HepG2 (cell line): ENCODE measurements around the gene GIPC1. TPM values are rescaled to one million over a fixed set of nuclear protein-coding genes. Genes with fewer than 3 reads are reported as not detected.

Experiments
- FOXM1 ChIP-seq: sonication (generic); formaldehyde crosslinking; IDR thresholded peaks from 2 replicates; pipeline ENCODE4 v1.5.0; 2020; ENCODE audit warnings: missing genetic modification reagents
- GPN1 ChIP-seq: sonication (generic); formaldehyde crosslinking; IDR thresholded peaks from 2 replicates; pipeline ENCODE4 v1.5.1; 2020; ENCODE audit warnings: missing genetic modification reagents, borderline replicate concordance
- HHEX ChIP-seq: IDR thresholded peaks from 2 replicates; pipeline ENCODE4 v1.6.1; 2016; ENCODE audit warnings: control low read depth
- KLF12 ChIP-seq: sonication (generic); formaldehyde crosslinking; IDR thresholded peaks from 2 replicates; pipeline ENCODE4 v1.4.0; 2020; ENCODE audit warnings: missing genetic modification reagents, borderline replicate concordance
- REPIN1 ChIP-seq: sonication (generic); formaldehyde crosslinking; IDR thresholded peaks from 2 replicates; pipeline ENCODE4 v1.8.0; 2022; ENCODE audit warnings: missing genetic modification reagents, low read depth, mild to moderate bottlenecking, borderline replicate concordance
- SAFB2 ChIP-seq: sonication (generic); formaldehyde crosslinking; IDR thresholded peaks from 2 replicates; pipeline ENCODE4 v1.5.1; 2020; ENCODE audit warnings: missing genetic modification reagents, low read depth, mild to moderate bottlenecking, borderline replicate concordance
- SMAD3 ChIP-seq: sonication (generic); formaldehyde crosslinking; IDR thresholded peaks from 2 replicates; pipeline ENCODE4 v1.4.0; 2020; ENCODE audit warnings: missing genetic modification reagents
- SP2 ChIP-seq: sonication (generic); formaldehyde crosslinking; IDR thresholded peaks from 2 replicates; pipeline ENCODE4 v1.5.1; 2020; ENCODE audit warnings: mild to moderate bottlenecking, missing genetic modification reagents
- TCF7 ChIP-seq: sonication (generic); IDR thresholded peaks from 2 replicates; pipeline ENCODE4 v1.6.1; 2016; ENCODE audit warnings: antibody characterized with exemption, low read depth
- ZIK1 ChIP-seq: sonication (generic); formaldehyde crosslinking; IDR thresholded peaks from 2 replicates; pipeline ENCODE4 v1.5.0; 2020; ENCODE audit warnings: mild to moderate bottlenecking, low read depth, missing genetic modification reagents, borderline replicate concordance
- ZNF264 ChIP-seq: sonication (generic); formaldehyde crosslinking; IDR thresholded peaks from 2 replicates; pipeline ENCODE4 v1.4.0; 2020; ENCODE audit warnings: missing genetic modification reagents
- ZNF430 ChIP-seq: sonication (generic); formaldehyde crosslinking; IDR thresholded peaks from 2 replicates; pipeline ENCODE4 v1.9.0; 2021; ENCODE audit warnings: mild to moderate bottlenecking, missing genetic modification reagents
- ZNF44 ChIP-seq: sonication (generic); formaldehyde crosslinking; IDR thresholded peaks from 2 replicates; pipeline ENCODE4 v1.5.1; 2020; ENCODE audit warnings: mild to moderate bottlenecking, missing genetic modification reagents
- ZNF616 ChIP-seq: sonication (generic); formaldehyde crosslinking; IDR thresholded peaks from 2 replicates; pipeline ENCODE4 v1.5.0; 2020; ENCODE audit warnings: low read depth, mild to moderate bottlenecking, missing genetic modification reagents
- polyA plus RNA-seq, 8 experiments: library from polyadenylated mRNA; depleted of rRNA in 3 of 8; stranded (reverse) in 7 of 8; unstranded in 1 of 8; fragments of >200 nt; fragmentation: Illumina TruSeq in 4 of 8; extraction: Trizol in 4 of 8; gene quantifications; 2 replicates each; pipeline versions ENCODE4 v1.2.1 to v1.2.3, GENCODE V29; 2011 to 2016; ENCODE audit warnings: low read depth in 4 of 8, missing spikeins in 1 of 8, mixed read lengths in 1 of 8; ENCODE audit not compliant: insufficient read depth in 1 of 8
- total RNA-seq, 5 experiments: library from RNA; depleted of rRNA; stranded (reverse); fragments of >200 nt; fragmentation: Illumina TruSeq; extraction: Trizol; gene quantifications; 2 replicates each; pipeline ENCODE4 v1.2.3, GENCODE V29; 2016; ENCODE audit warnings: low read depth in 1 of 5
- TF ChIP-seq, protein P1 (sequence below): sonication (generic); formaldehyde crosslinking; IDR thresholded peaks from 2 replicates; pipeline ENCODE4 v1.5.1; 2020; ENCODE audit warnings: mild to moderate bottlenecking, missing genetic modification reagents
- TF ChIP-seq, protein P2 (sequence below): IDR thresholded peaks from 2 replicates; pipeline ENCODE4 v1.6.1; 2016; ENCODE audit warnings: low read depth, borderline replicate concordance
- TF ChIP-seq, protein P3 (sequence below): sonication (generic); formaldehyde crosslinking; IDR thresholded peaks from 2 replicates; pipeline ENCODE4 v1.4.0; 2020; ENCODE audit warnings: missing genetic modification reagents
- TF ChIP-seq, protein P4 (sequence below): sonication (generic); formaldehyde crosslinking; IDR thresholded peaks from 2 replicates; pipeline ENCODE4 v1.8.1; 2023; ENCODE audit warnings: mild to moderate bottlenecking, missing genetic modification reagents
- TF ChIP-seq, protein P5 (sequence below): sonication (generic); formaldehyde crosslinking; IDR thresholded peaks from 2 replicates; pipeline ENCODE4 v1.4.0; 2020; ENCODE audit warnings: missing genetic modification reagents
- TF ChIP-seq, protein P6 (sequence below): sonication (generic); formaldehyde crosslinking; IDR thresholded peaks from 2 replicates; pipeline ENCODE4 v1.8.1; 2023; ENCODE audit warnings: missing genetic modification reagents, inconsistent platforms, borderline replicate concordance

Gene GIPC1
- total and polyA plus RNA-seq, 2 of the 13 experiments (the other 11 are each of a cell fraction or from before 2014, with no cell fraction given): 27.1 to 48.1 TPM

DNA sequence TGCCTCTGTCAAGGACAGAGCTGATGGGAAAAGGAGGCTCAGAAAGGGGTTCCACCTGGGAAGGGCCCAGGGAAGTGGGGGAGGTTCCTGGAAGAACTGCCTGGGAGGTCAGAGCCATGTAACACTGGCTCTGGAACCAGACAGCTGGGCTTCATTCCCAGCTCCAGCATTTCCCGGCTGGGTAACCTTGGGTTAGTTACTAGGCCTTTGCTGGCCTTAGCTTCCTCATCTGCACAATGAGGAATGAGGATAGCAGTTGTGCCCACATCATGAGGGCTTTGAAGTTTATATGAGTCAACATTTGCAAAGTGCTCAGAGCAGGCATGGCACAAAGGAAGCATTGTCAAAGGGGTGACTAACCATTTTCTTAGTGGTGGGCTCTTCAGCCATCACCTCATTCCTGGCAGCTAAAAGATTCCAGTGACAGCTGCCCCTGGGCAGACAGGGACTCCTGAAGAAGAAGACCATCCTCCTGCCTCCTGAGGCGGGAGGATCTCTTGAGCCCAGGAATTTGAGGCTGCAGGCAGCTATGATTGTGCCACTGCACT is 24.0 kb upstream of the GIPC1 start (continued):
- TF ChIP-seq, protein P1, sequence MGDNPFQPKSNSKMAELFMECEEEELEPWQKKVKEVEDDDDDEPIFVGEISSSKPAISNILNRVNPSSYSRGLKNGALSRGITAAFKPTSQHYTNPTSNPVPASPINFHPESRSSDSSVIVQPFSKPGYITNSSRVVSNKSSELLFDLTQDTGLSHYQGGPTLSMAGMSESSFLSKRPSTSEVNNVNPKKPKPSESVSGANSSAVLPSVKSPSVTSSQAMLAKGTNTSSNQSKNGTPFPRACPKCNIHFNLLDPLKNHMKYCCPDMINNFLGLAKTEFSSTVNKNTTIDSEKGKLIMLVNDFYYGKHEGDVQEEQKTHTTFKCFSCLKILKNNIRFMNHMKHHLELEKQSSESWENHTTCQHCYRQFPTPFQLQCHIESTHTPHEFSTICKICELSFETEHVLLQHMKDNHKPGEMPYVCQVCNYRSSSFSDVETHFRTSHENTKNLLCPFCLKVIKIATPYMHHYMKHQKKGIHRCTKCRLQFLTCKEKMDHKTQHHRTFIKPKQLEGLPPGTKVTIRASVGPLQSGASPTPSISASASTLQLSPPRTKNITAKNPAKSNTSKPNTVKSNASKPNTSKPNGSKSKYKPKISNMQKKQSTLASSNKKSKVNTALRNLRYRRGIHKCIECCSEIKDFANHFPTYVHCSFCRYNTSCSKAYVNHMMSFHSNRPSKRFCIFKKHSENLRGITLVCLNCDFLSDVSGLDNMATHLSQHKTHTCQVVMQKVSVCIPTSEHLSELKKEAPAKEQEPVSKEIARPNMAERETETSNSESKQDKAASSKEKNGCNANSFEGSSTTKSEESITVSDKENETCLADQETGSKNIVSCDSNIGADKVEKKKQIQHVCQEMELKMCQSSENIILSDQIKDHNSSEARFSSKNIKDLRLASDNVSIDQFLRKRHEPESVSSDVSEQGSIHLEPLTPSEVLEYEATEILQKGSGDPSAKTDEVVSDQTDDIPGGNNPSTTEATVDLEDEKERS (CRISPR knock-in tag): no peak
- TF ChIP-seq HHEX (CRISPR knock-in tag): no peak
- TF ChIP-seq, protein P2, sequence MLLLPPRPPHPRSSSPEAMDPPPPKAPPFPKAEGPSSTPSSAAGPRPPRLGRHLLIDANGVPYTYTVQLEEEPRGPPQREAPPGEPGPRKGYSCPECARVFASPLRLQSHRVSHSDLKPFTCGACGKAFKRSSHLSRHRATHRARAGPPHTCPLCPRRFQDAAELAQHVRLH (CRISPR knock-in tag): peak; percentile 77; the same call in 1 of the 2 replicates
- TF ChIP-seq, protein P3, sequence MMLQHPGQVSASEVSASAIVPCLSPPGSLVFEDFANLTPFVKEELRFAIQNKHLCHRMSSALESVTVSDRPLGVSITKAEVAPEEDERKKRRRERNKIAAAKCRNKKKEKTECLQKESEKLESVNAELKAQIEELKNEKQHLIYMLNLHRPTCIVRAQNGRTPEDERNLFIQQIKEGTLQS: peak; percentile 66; the same call in 1 of the 2 replicates
- no peak for TF ChIP-seq ZIK1 (CRISPR knock-in tag)
- TF ChIP-seq SP2 (CRISPR knock-in tag): no peak
- TF ChIP-seq, protein P4, sequence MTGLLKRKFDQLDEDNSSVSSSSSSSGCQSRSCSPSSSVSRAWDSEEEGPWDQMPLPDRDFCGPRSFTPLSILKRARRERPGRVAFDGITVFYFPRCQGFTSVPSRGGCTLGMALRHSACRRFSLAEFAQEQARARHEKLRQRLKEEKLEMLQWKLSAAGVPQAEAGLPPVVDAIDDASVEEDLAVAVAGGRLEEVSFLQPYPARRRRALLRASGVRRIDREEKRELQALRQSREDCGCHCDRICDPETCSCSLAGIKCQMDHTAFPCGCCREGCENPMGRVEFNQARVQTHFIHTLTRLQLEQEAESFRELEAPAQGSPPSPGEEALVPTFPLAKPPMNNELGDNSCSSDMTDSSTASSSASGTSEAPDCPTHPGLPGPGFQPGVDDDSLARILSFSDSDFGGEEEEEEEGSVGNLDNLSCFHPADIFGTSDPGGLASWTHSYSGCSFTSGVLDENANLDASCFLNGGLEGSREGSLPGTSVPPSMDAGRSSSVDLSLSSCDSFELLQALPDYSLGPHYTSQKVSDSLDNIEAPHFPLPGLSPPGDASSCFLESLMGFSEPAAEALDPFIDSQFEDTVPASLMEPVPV (CRISPR knock-in tag): 0 out of 2 replicates have a peak, but pooled peaks have one; percentile 35
- TF ChIP-seq, protein P5, sequence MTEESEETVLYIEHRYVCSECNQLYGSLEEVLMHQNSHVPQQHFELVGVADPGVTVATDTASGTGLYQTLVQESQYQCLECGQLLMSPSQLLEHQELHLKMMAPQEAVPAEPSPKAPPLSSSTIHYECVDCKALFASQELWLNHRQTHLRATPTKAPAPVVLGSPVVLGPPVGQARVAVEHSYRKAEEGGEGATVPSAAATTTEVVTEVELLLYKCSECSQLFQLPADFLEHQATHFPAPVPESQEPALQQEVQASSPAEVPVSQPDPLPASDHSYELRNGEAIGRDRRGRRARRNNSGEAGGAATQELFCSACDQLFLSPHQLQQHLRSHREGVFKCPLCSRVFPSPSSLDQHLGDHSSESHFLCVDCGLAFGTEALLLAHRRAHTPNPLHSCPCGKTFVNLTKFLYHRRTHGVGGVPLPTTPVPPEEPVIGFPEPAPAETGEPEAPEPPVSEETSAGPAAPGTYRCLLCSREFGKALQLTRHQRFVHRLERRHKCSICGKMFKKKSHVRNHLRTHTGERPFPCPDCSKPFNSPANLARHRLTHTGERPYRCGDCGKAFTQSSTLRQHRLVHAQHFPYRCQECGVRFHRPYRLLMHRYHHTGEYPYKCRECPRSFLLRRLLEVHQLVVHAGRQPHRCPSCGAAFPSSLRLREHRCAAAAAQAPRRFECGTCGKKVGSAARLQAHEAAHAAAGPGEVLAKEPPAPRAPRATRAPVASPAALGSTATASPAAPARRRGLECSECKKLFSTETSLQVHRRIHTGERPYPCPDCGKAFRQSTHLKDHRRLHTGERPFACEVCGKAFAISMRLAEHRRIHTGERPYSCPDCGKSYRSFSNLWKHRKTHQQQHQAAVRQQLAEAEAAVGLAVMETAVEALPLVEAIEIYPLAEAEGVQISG (CRISPR knock-in tag): peak; percentile 58
- no peak for TF ChIP-seq GPN1 (CRISPR knock-in tag)
- peak; percentile 92 for TF ChIP-seq TCF7
- no peak for TF ChIP-seq KLF12 (CRISPR knock-in tag)
- TF ChIP-seq ZNF430 (CRISPR knock-in tag): no peak
- no peak for TF ChIP-seq REPIN1 (CRISPR knock-in tag)
- no peak for TF ChIP-seq SAFB2
- TF ChIP-seq, protein P6, sequence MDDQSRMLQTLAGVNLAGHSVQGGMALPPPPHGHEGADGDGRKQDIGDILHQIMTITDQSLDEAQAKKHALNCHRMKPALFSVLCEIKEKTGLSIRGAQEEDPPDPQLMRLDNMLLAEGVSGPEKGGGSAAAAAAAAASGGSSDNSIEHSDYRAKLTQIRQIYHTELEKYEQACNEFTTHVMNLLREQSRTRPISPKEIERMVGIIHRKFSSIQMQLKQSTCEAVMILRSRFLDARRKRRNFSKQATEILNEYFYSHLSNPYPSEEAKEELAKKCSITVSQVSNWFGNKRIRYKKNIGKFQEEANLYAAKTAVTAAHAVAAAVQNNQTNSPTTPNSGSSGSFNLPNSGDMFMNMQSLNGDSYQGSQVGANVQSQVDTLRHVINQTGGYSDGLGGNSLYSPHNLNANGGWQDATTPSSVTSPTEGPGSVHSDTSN: no peak
- no peak for TF ChIP-seq ZNF616 (CRISPR knock-in tag)
- TF ChIP-seq FOXM1 (CRISPR knock-in tag): no peak
- peak; percentile 15; the same call in 1 of the 2 replicates for TF ChIP-seq ZNF264 (CRISPR knock-in tag)
- TF ChIP-seq SMAD3: peak; percentile 84; the same call in 1 of the 2 replicates
- no peak for TF ChIP-seq ZNF44
